Ovary (tissue), 3 donors: Measurements from ENCODE around the gene ZFYVE26.

Experiments
- EP300 ChIP-seq: sonication (generic); formaldehyde crosslinking; IDR thresholded peaks from one replicate; pipeline ENCODE4 v1.6.1; 2017; ENCODE audit warnings: antibody characterized with exemption
- POLR2A ChIP-seq: fragments of 450-650 bp; IDR thresholded peaks from one replicate; pipeline ENCODE4 v1.6.1; 2017; ENCODE audit warnings: antibody characterized with exemption, mild to moderate bottlenecking, moderate library complexity
- TF ChIP-seq, protein P1 (sequence below), 3 donors: fragments of 450-650 bp in 2 of 3; fragments of 200-600 bp in 1 of 3; IDR thresholded peaks; one replicate each; pipeline versions ENCODE4 v1.5.1 to v1.8.0; 2016 to 2022; ENCODE audit warnings: antibody characterized with exemption in 3 of 3, mild to moderate bottlenecking in 1 of 3
- donor health status: DM: no; HTN: no; CAD: no.

DNA sequence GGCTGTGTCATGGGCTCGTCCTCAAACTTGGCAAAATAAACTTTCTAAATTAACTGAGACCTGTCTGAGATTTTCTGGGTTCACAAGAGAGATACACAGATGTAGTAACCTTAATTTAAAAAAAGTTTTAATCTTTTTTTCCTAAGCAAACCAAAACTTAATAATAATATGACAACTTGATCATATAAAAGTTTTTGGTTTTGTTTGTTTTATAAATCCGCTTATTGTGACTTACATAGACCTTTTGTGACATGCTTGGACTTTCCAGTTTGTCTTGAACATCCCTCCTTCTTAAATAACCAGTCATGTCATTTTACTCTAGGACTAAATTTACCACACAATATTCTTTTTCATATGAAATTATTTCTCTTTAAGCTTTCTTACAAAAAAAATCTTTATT is 106.2 kb downstream of the ZFYVE26 start:
- no peak for TF ChIP-seq EP300
- TF ChIP-seq, protein P1, sequence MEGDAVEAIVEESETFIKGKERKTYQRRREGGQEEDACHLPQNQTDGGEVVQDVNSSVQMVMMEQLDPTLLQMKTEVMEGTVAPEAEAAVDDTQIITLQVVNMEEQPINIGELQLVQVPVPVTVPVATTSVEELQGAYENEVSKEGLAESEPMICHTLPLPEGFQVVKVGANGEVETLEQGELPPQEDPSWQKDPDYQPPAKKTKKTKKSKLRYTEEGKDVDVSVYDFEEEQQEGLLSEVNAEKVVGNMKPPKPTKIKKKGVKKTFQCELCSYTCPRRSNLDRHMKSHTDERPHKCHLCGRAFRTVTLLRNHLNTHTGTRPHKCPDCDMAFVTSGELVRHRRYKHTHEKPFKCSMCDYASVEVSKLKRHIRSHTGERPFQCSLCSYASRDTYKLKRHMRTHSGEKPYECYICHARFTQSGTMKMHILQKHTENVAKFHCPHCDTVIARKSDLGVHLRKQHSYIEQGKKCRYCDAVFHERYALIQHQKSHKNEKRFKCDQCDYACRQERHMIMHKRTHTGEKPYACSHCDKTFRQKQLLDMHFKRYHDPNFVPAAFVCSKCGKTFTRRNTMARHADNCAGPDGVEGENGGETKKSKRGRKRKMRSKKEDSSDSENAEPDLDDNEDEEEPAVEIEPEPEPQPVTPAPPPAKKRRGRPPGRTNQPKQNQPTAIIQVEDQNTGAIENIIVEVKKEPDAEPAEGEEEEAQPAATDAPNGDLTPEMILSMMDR (IDR thresholded peaks at IDR 0.05), result no peak
- TF ChIP-seq POLR2A, result no peak
